Thyroid gland (tissue), 4 donors: Measurements from ENCODE around the gene PHACTR4. TPM values are rescaled to one million over a fixed set of nuclear protein-coding genes. Genes with fewer than 3 reads are reported as not detected.

Experiments used
- DNase-seq, 2 donors: peaks; one replicate each; pipeline ENCODE4 v3.0.0-alpha.2; 2019
- H3K27ac ChIP-seq, 3 donors: fragments of 200-600 bp; sonication (generic); 1 replicate in 2 of 3; 2 replicates in 1 of 3; pipeline ENCODE4 v1.5.1; 2016 to 2019; ENCODE audit warnings: mild to moderate bottlenecking in 1 of 3, moderate library complexity in 1 of 3
- H3K27me3 ChIP-seq: fragments of 200-600 bp; sonication (generic); one replicate; pipeline ENCODE4 v1.5.1; 2019
- H3K36me3 ChIP-seq, 2 donors: fragments of 200-600 bp; sonication (generic); one replicate each; pipeline ENCODE4 v1.5.1; 2016 to 2019
- H3K4me1 ChIP-seq, 2 donors: fragments of 200-600 bp; sonication (generic); one replicate each; pipeline ENCODE4 v1.5.1; 2017 to 2019
- H3K4me3 ChIP-seq, 3 donors: fragments of 200-600 bp; sonication (generic); replicated peaks in 1 of 3; 1 replicate in 2 of 3; 2 replicates in 1 of 3; pipeline ENCODE4 v1.5.1; 2016; ENCODE audit warnings: mild to moderate bottlenecking in 1 of 3
- H3K9me3 ChIP-seq: fragments of 200-600 bp; sonication (generic); one replicate; pipeline ENCODE4 v1.5.1; 2017
- POLR2A ChIP-seq, 2 donors: fragments of 450-650 bp; IDR thresholded peaks; one replicate each; pipeline ENCODE4 v1.6.1; 2017; ENCODE audit warnings: antibody characterized with exemption in 2 of 2, mild to moderate bottlenecking in 2 of 2, moderate library complexity in 1 of 2
- WGBS, 2 donors: methylation state at CpG; one replicate each; pipeline ENCODE4 v1.1.5; 2017; 5-methylcytosine and 5-hydroxymethylcytosine counted together
- intact Hi-C: fragments of 100-400 bp; cut with DNase I; formaldehyde crosslinking; loops from one replicate; pipeline ENCODE4 v1.15.1; 2023
- total RNA-seq, 4 donors: library from RNA; depleted of rRNA; stranded (reverse); fragments of >200 nt; gene quantifications; one replicate each; pipeline ENCODE4 v1.2.3, GENCODE V29; 2016
- TF ChIP-seq, protein P1 (sequence below), 6 experiments: fragments of 200-600 bp in 3 of 6; fragments of 450-650 bp in 3 of 6; sonication (generic) in 3 of 6; IDR thresholded peaks; one replicate each; pipeline ENCODE4 v1.5.1; 2016 to 2019; ENCODE audit warnings: antibody characterized with exemption in 6 of 6, mild to moderate bottlenecking in 2 of 6, inconsistent platforms in 1 of 6, moderate library complexity in 1 of 6

PHACTR4 gene
- total RNA-seq, 4 donors from 2014 or later, result 25.9 to 31.2 (median 27.8) TPM

GRCh38 chr1:28503117-28503516, 133.6 kb downstream of the PHACTR4 start:
- WGBS, 2 donors, result 72 to 86% methylated on average over 3 of the region's 3 CpGs
- Histone ChIP-seq H3K9me3 (no peaks in the 10 kb centered on the region), H3K27me3 (no peaks in the 10 kb centered on the region), H3K4me1 (peaks cover 10 to 14% of the 10 kb centered on the region in 2 donors), H3K4me3 (no peak overlapping the region), H3K36me3 (no peaks in the 10 kb centered on the region), H3K27ac (no peak overlapping the region)
- intact Hi-C loops, result no loop called here
- DNase-seq, result no peak
- TF ChIP-seq POLR2A (IDR thresholded peaks at IDR 0.05), result no peak
- TF ChIP-seq, protein P1, sequence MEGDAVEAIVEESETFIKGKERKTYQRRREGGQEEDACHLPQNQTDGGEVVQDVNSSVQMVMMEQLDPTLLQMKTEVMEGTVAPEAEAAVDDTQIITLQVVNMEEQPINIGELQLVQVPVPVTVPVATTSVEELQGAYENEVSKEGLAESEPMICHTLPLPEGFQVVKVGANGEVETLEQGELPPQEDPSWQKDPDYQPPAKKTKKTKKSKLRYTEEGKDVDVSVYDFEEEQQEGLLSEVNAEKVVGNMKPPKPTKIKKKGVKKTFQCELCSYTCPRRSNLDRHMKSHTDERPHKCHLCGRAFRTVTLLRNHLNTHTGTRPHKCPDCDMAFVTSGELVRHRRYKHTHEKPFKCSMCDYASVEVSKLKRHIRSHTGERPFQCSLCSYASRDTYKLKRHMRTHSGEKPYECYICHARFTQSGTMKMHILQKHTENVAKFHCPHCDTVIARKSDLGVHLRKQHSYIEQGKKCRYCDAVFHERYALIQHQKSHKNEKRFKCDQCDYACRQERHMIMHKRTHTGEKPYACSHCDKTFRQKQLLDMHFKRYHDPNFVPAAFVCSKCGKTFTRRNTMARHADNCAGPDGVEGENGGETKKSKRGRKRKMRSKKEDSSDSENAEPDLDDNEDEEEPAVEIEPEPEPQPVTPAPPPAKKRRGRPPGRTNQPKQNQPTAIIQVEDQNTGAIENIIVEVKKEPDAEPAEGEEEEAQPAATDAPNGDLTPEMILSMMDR (IDR thresholded peaks at IDR 0.05), result no peak

GRCh38 chr1:28505406-28506187, 136.1 kb downstream of the PHACTR4 start, which contains the start of gene RCC1:
RCC1 (plus strand) TSS chr1:28506043; CDS start chr1:28529867, 23,824 bp downstream.
- H3K9me3 ChIP-seq, result no peaks in the 10 kb centered on the region
- peaks cover 33 to 35% of the 10 kb centered on the region in 2 donors for H3K4me1 ChIP-seq
- TF ChIP-seq, protein P1 (IDR thresholded peaks at IDR 0.05), result peak in 1 of 6 experiments; percentile 12
- TF ChIP-seq POLR2A (IDR thresholded peaks at IDR 0.05), result peak; percentile 91 to 98
- peak within 1 kb of the TSS; percentile 59 to 89 (median 72) for H3K4me3 ChIP-seq
- H3K27me3 ChIP-seq, result no peaks in the 10 kb centered on the region
- intact Hi-C loops, result no loop called here
- DNase-seq, result peak; percentile 98
- H3K36me3 ChIP-seq, result peaks cover 9 to 15% of the 10 kb centered on the region in 2 donors
- WGBS, 2 donors, result 1 to 2% methylated on average over 32 to 40 of the region's 41 CpGs
- H3K27ac ChIP-seq, result peak within 1 kb of the TSS; percentile 83 to 88 (median 84)

DNA sequence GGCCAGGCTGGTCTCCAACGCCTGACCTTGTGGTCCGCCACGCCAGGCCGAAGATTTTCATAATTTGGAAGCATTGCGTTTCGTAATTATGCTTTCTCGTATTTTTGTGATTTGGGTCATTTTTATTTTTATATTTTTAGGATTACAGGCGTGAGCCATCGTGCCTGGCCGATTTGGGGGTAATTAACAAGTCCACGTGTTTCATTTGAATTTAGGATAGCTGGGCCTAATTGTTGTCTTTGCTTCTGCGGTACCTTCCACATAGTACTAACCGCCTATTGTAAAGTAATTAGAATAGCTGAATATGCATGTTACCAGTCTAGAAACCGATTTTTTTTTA, 137.3 kb downstream of the PHACTR4 start:
- Histone ChIP-seq H3K4me1 (peaks cover 42 to 44% of the 10 kb centered on the region in 2 donors), H3K4me3 (peak overlapping the region; percentile 44 to 89 (median 59)), H3K27ac (peak overlapping the region; percentile 83 to 88 (median 84)), H3K9me3 (no peaks in the 10 kb centered on the region), H3K36me3 (peaks cover 19 to 27% of the 10 kb centered on the region in 2 donors), H3K27me3 (no peaks in the 10 kb centered on the region)
- intact Hi-C loops, result no loop called here
- no peak for DNase-seq
- TF ChIP-seq, protein P1 (IDR thresholded peaks at IDR 0.05), result no peak
- no peak for TF ChIP-seq POLR2A (IDR thresholded peaks at IDR 0.05)
- WGBS, 2 donors, result 7 to 8% methylated on average over 14 of the region's 14 CpGs

- intact Hi-C loops, result no loop called here
- Histone ChIP-seq H3K4me1 (peaks cover 46 to 48% of the 10 kb centered on the region in 2 donors), H3K27ac (peak overlapping the region; percentile 83 to 88 (median 84)), H3K27me3 (no peaks in the 10 kb centered on the region), H3K4me3 (peak overlapping the region; percentile 44 to 89 (median 59)), H3K36me3 (peaks cover 19 to 31% of the 10 kb centered on the region in 2 donors), H3K9me3 (no peaks in the 10 kb centered on the region)
- DNase-seq, result no peak
- 17 to 21% methylated on average over 10 to 11 of the region's 11 CpGs for WGBS, 2 donors
- TF ChIP-seq, protein P1 (IDR thresholded peaks at IDR 0.05), result no peak
Measured at GRCh38 chr1:28507247-28507645, 137.7 kb downstream of the PHACTR4 start.
